ENCODE measurements around the gene ZC3H6.

DNA sequence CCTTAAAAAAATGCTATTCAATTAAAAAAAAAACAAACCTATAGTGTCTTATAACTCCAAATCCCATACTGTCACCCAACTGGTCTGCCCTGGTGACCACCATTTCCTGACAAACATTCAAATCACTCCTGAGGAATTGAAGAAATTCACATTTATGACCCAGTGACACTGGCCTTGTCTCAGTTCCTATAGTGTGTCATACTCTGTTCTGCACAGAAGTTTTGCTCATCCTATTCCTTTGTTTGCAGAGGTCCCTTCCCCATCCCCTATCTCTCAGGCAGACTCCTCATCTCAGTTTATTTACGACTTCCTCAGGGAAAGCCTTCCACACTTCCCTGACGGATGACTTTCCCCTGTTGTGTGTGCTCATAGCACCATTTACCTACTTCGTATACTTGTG is 14.7 kb downstream of the ZC3H6 start:
- TF ChIP-seq, protein P1, sequence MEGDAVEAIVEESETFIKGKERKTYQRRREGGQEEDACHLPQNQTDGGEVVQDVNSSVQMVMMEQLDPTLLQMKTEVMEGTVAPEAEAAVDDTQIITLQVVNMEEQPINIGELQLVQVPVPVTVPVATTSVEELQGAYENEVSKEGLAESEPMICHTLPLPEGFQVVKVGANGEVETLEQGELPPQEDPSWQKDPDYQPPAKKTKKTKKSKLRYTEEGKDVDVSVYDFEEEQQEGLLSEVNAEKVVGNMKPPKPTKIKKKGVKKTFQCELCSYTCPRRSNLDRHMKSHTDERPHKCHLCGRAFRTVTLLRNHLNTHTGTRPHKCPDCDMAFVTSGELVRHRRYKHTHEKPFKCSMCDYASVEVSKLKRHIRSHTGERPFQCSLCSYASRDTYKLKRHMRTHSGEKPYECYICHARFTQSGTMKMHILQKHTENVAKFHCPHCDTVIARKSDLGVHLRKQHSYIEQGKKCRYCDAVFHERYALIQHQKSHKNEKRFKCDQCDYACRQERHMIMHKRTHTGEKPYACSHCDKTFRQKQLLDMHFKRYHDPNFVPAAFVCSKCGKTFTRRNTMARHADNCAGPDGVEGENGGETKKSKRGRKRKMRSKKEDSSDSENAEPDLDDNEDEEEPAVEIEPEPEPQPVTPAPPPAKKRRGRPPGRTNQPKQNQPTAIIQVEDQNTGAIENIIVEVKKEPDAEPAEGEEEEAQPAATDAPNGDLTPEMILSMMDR (IDR thresholded peaks at IDR 0.05), result no peak
- TF ChIP-seq EZH2 (IDR thresholded peaks at IDR 0.05), result no peak
- no peak for TF ChIP-seq EZH2phosphoT487 (IDR thresholded peaks at IDR 0.05)
